Cardiac fibroblast (primary cell): ENCODE measurements around the gene RGS3.

Experiments
- DNase-seq, 2 donors: peaks; one replicate each; pipeline versions ENCODE4 v3.0.0 to v3.0.0-alpha.2; 2010; ENCODE audit warnings: low read depth in 2 of 2
- H3K4me3 ChIP-seq, 2 donors: replicated peaks in 1 of 2; 1 replicate in 1 of 2; 2 replicates in 1 of 2; pipeline ENCODE4 v1.5.1; 2011; ENCODE audit warnings: low read depth in 2 of 2, low read length in 2 of 2, mild to moderate bottlenecking in 2 of 2, moderate library complexity in 1 of 2
- TF ChIP-seq, protein P1 (sequence below): IDR thresholded peaks from one replicate; pipeline ENCODE4 v1.5.1; 2011; ENCODE audit warnings: low read depth, mild to moderate bottlenecking, low read length, inconsistent platforms

The RGS3 gene

DNA sequence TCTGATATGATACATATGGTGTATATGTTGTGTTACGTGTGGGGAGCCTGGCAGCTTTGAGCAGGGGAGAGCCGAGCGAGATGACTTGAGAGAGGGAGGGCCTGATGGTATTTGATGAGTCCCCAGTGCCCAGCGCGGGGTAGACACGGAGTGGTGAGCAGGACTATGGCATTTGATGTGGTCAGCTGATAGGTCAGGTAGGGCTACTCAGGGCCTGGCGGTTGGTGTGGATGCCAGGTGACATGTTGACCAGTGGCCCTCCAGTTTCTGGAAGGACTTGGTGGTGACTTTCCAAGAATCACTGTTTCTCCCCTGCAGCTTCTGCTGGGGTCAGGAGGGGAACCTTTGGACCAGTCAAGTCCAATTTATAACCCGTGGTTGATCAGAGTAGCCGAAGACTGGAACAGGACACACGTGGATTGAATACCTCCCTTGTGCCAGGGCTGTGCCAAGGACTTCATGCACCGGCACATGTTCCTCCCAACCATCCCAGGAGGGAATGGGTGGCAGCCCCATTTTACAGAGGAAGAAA is 148.8 kb downstream of the RGS3 start:
- no peak overlapping the region for H3K4me3 ChIP-seq
- no peak for DNase-seq

DNA sequence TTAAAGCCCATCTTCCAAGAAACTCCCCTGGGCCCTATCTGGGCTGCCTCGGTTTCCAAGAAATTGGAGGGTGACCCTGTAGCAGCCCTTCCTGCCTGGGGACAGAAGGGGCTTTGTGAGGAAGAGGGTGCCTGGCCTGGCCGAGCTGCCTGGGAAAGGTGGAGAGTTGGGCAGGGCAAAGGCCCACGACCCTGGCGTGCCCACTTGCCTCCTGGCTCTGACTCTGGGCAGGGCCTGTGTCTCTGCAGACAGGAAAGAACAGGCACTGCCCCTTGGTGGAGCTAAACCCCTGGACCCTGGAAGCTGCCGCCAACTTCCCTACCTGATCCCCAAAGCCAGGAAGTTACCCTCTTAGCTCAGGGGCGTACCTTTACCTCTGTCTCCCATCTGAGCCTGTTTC is 149.3 kb downstream of the RGS3 start:
- no peak overlapping the region for H3K4me3 ChIP-seq
- DNase-seq = no peak
- TF ChIP-seq, protein P1, sequence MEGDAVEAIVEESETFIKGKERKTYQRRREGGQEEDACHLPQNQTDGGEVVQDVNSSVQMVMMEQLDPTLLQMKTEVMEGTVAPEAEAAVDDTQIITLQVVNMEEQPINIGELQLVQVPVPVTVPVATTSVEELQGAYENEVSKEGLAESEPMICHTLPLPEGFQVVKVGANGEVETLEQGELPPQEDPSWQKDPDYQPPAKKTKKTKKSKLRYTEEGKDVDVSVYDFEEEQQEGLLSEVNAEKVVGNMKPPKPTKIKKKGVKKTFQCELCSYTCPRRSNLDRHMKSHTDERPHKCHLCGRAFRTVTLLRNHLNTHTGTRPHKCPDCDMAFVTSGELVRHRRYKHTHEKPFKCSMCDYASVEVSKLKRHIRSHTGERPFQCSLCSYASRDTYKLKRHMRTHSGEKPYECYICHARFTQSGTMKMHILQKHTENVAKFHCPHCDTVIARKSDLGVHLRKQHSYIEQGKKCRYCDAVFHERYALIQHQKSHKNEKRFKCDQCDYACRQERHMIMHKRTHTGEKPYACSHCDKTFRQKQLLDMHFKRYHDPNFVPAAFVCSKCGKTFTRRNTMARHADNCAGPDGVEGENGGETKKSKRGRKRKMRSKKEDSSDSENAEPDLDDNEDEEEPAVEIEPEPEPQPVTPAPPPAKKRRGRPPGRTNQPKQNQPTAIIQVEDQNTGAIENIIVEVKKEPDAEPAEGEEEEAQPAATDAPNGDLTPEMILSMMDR = no peak

More for the DNA sequence above, 148.8 kb downstream of the RGS3 start:
- TF ChIP-seq, protein P1 = no peak

DNA sequence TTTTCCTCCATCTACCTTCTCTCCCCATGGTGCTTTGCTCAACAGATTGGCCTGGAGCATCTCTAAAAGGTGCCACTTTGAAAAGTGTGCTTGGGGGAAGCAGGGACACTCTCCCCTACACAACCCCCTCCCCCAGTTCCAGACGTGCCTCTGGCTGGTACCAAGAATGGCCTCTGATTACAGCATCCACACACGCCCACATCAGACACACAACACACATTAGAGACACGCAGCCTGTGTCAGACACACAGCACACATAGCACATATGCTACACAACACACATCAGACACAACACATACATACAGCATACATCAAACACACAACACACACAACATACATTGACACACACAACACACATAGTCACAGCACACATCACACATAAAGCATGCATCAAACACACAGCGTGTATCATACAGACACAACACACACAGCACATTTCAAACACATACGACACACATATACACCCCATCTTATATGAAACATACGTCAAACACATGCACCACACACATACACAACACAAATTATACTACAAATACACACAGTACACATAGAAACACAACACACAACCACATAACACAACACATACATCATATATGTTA is 150.4 kb downstream of the RGS3 start:
- TF ChIP-seq, protein P1 = no peak
- no peak for DNase-seq
- H3K4me3 ChIP-seq = no peak overlapping the region

DNA sequence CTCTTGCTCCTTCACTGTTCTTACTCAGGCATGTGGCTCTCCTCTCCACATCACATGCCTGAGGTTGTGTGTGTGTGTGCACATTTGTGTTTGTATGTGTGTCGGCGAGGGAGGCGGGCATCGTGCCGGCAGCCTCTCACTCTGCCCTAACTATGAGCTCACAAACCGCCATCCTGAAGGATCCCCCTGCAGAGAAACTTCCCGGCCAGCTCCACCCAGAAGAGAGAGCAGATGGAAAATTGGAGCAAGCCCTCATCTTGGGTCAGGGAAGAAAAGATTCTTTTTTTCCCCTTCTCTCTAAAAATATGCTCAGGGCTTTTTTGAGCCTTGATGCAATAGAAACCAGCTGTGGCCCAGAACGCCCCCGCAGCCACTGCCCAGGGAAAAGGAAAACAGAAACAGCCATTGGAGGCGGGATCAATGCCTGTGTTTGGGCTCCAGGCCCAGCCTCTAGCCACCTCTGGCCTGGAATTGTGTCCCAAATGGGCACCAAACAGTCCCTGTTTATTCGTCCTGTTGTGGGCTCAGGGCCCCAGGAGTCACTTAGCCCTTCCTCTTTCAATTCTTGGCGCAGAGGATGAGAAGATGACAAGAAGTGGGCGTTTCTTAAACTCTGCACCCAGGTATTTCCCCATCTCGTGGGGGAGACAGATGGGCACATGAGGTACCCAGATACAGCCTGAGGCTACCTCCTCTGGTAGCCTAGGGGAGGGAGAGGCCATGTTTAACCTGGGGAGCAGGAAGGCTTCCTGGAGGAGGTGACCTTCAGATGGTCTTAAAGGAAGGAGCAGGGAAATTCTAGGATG is 151.5 kb downstream of the RGS3 start:
- TF ChIP-seq, protein P1 = no peak
- no peak overlapping the region for H3K4me3 ChIP-seq
- DNase-seq = peak; percentile 35 to 90

DNA sequence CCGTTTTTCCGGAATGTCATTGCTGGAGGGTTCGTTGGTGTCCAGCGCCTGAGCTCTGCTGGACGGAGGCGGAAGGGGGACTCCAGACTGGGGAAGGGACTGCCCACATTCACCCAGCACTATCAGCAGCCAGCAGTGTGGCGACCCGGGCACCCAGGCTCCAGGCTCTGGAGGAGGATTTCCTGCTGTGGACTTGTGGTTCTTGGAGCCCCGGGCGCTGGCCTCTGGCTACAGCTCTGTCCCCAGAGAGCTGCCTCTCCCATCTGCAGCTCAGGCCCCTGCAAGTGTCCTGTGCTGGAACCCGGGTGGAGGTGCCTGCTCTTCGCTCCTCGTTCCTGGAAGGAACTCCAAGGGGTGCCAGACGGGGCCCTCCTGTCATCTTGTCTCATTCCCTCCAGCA is 152.6 kb downstream of the RGS3 start:
- DNase-seq = no peak
- TF ChIP-seq, protein P1 = no peak
- H3K4me3 ChIP-seq = no peak overlapping the region

DNA sequence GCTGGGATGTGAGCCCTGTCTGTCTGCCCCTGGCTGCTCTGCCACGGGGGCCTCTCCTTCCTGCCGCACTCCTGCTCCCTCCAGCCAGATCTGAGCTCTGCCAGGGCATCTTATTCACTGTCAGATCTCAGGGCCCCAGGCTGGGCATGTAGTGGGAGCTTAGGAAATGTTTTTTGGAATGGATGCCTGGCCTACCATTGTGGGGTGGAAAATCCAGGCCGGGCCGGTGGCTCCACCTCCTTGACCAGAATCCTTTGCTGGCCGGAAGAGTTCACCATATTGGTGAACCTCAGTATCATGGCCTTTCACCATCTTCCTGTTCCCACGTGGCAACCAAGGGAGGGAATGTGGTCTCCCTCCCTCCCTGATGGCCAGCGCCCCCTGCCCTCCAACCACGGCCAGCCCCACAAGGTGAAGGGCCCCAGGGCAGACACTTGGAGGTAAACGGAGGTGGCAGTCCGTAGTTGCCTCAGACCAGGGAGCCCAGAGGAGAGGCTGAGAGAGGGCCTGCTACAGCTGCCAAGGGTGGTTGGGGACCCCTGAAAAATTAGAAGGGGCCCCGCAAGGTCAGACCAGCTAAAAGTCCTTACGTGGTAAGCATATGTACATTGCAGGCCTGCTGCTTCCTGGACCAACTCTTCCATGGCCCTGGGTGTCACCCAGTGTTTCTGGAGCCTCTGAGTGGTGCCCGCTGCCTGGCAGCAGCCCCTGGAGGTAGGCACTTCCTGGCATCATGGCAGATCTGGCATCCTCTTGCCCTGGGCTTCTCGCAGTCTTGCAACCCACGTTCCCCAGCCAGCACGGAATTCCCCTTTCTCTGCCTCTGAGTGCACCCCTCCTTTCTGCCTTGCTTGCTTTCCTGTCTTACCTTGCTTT is 153.3 kb downstream of the RGS3 start:
- H3K4me3 ChIP-seq = no peak overlapping the region
- DNase-seq = no peak
- TF ChIP-seq, protein P1 = no peak
